NCI-H2227 (cell line): Measurements from ENCODE around the gene CYP3A4.
"Not testable (repeated sequence)": the region's sequence is repeated elsewhere in the genome, so short reads cannot be mapped to it uniquely, and the experiment has no call there.

ENCODE experiments used
- DNase-seq: peaks from one replicate; lab custom pipeline; 2025; ENCODE audit not compliant: unreplicated experiment; lab: John Stamatoyannopoulos, UW

CYP3A4 gene

GRCh38 chr7:99784007-99784406, at the start of gene CYP3A4:
CYP3A4 (minus strand) TSS chr7:99784184; CDS start chr7:99784081, 103 bp downstream.
- no peak for DNase-seq

- DNase-seq: no peak
These were observed 49.4 kb upstream of the CYP3A4 start for GRCh38 chr7:99833289-99833877.

- DNase-seq: no peak
These were observed 47.6 kb upstream of the CYP3A4 start for GRCh38 chr7:99831595-99831994.

- DNase-seq: no peak
These were observed 45.7 kb upstream of the CYP3A4 start for GRCh38 chr7:99829524-99830160.

- DNase-seq: no peak
These were observed 44.8 kb upstream of the CYP3A4 start for GRCh38 chr7:99828811-99829210.

- no peak for DNase-seq
These were observed 43.2 kb upstream of the CYP3A4 start for GRCh38 chr7:99827040-99827778.

- DNase-seq: no peak
These were observed 41.9 kb upstream of the CYP3A4 start for GRCh38 chr7:99825873-99826272.

- DNase-seq: no peak
These were observed 41.5 kb upstream of the CYP3A4 start for GRCh38 chr7:99825452-99825851.

- DNase-seq: no peak
These were observed 40.1 kb upstream of the CYP3A4 start for GRCh38 chr7:99824091-99824490.

GRCh38 chr7:99822731-99823718, 39.0 kb upstream of the CYP3A4 start:
- no peak for DNase-seq

GRCh38 chr7:99820408-99821027, 36.5 kb upstream of the CYP3A4 start:
- no peak for DNase-seq

- DNase-seq: no peak
These were observed 24.8 kb upstream of the CYP3A4 start for GRCh38 chr7:99808766-99809165.

- no peak for DNase-seq
These were observed 23.0 kb upstream of the CYP3A4 start for GRCh38 chr7:99806839-99807478.

- no peak for DNase-seq
These were observed 21.7 kb upstream of the CYP3A4 start for GRCh38 chr7:99805641-99806040.

GRCh38 chr7:99803118-99803517, 19.1 kb upstream of the CYP3A4 start:
- DNase-seq: not testable (repeated sequence)

GRCh38 chr7:99801407-99801806, 17.4 kb upstream of the CYP3A4 start:
- DNase-seq: not testable (repeated sequence)

GRCh38 chr7:99798972-99799371, 15.0 kb upstream of the CYP3A4 start:
- DNase-seq: no peak

- DNase-seq: not testable (repeated sequence)
These were observed 11.9 kb upstream of the CYP3A4 start for GRCh38 chr7:99795864-99796263.

- DNase-seq: no peak
These were observed 10.9 kb upstream of the CYP3A4 start for GRCh38 chr7:99794585-99795502.
